Activated naive CD8-positive, alpha-beta T cell treated with anti-CD3 and anti-CD28 coated beads for 36 hours (primary cell): ENCODE results near the gene DRAP1. TPM values are rescaled to one million over a fixed set of nuclear protein-coding genes. Genes with fewer than 3 reads are reported as not detected.
"Not testable (repeated sequence)": the region's sequence is repeated elsewhere in the genome, so short reads cannot be mapped to it uniquely, and the experiment has no call there.

Experiments used
- DNase-seq: peaks from one replicate; pipeline ENCODE4 v3.0.0; 2021
- H3K27ac Mint-ChIP-seq: one replicate; pipeline ENCODE4 v1.8.0; 2022; ENCODE audit warnings: mild to moderate bottlenecking, moderate library complexity, mixed read lengths
- H3K27me3 Mint-ChIP-seq: one replicate; pipeline ENCODE4 v1.8.0; 2022; ENCODE audit warnings: mild to moderate bottlenecking, mixed read lengths
- H3K36me3 Mint-ChIP-seq: one replicate; pipeline ENCODE4 v1.8.0; 2021; ENCODE audit warnings: mild to moderate bottlenecking, mixed read lengths
- H3K4me1 Mint-ChIP-seq: one replicate; pipeline ENCODE4 v1.8.0; 2021; ENCODE audit warnings: mixed read lengths
- H3K4me3 Mint-ChIP-seq: one replicate; pipeline ENCODE4 v1.8.0; 2022; ENCODE audit warnings: mild to moderate bottlenecking, moderate library complexity, mixed read lengths
- H3K9me3 Mint-ChIP-seq: one replicate; pipeline ENCODE4 v1.8.0; 2022; ENCODE audit warnings: mixed read lengths
- total RNA-seq, 2 experiments: library from RNA; stranded (reverse); gene quantifications; one replicate each; pipeline ENCODE4 v1.2.3, GENCODE V29; 2021

The DRAP1 gene
- total RNA-seq, 2 experiments from 2014 or later: 108 to 109 TPM

GRCh38 chr11:65883786-65884715 lies 35.2 kb upstream of the DRAP1 start:
- Mint-ChIP-seq H3K4me3 (no peak overlapping the region), H3K27me3 (no peaks in the 10 kb centered on the region), H3K4me1 (peaks cover 62% of the 10 kb centered on the region), H3K36me3 (peaks cover 30% of the 10 kb centered on the region), H3K27ac (peak overlapping the region; percentile 72), H3K9me3 (no peaks in the 10 kb centered on the region)
- no peak for DNase-seq

GRCh38 chr11:65884716-65885092 lies 34.5 kb upstream of the DRAP1 start:
- Mint-ChIP-seq H3K27ac (peak overlapping the region; percentile 72), H3K27me3 (no peaks in the 10 kb centered on the region), H3K36me3 (peaks cover 30% of the 10 kb centered on the region), H3K4me1 (peaks cover 62% of the 10 kb centered on the region), H3K9me3 (no peaks in the 10 kb centered on the region), H3K4me3 (no peak overlapping the region)
- DNase-seq: peak; percentile 84

GRCh38 chr11:65885231-65885630 lies 34.0 kb upstream of the DRAP1 start:
- H3K9me3 Mint-ChIP-seq: no peaks in the 10 kb centered on the region
- DNase-seq: no peak
- peak overlapping the region; percentile 32 for H3K27ac Mint-ChIP-seq
- H3K4me1 Mint-ChIP-seq: peaks cover 62% of the 10 kb centered on the region
- peaks cover 28% of the 10 kb centered on the region for H3K36me3 Mint-ChIP-seq
- H3K27me3 Mint-ChIP-seq: no peaks in the 10 kb centered on the region
- H3K4me3 Mint-ChIP-seq: no peak overlapping the region

GRCh38 chr11:65885808-65886536 lies 33.3 kb upstream of the DRAP1 start:
- Mint-ChIP-seq H3K4me1 (peaks cover 55% of the 10 kb centered on the region), H3K27me3 (no peaks in the 10 kb centered on the region), H3K4me3 (no peak overlapping the region), H3K9me3 (no peaks in the 10 kb centered on the region), H3K36me3 (peaks cover 22% of the 10 kb centered on the region), H3K27ac (no peak overlapping the region)
- DNase-seq: no peak

GRCh38 chr11:65886826-65887722 lies 32.2 kb upstream of the DRAP1 start:
- no peak for DNase-seq
- H3K4me3 Mint-ChIP-seq: peak overlapping the region; percentile 98
- H3K4me1 Mint-ChIP-seq: peaks cover 47% of the 10 kb centered on the region
- peaks cover 25% of the 10 kb centered on the region for H3K36me3 Mint-ChIP-seq
- H3K27ac Mint-ChIP-seq: peak overlapping the region; percentile 94
- H3K9me3 Mint-ChIP-seq: no peaks in the 10 kb centered on the region
- H3K27me3 Mint-ChIP-seq: no peaks in the 10 kb centered on the region

- peaks cover 3% of the 10 kb centered on the region for H3K27me3 Mint-ChIP-seq
- H3K36me3 Mint-ChIP-seq: peaks cover 30% of the 10 kb centered on the region
- H3K27ac Mint-ChIP-seq: peak overlapping the region; percentile 94
- no peak for DNase-seq
- peaks cover 49% of the 10 kb centered on the region for H3K4me1 Mint-ChIP-seq
- H3K4me3 Mint-ChIP-seq: peak overlapping the region; percentile 98
- no peaks in the 10 kb centered on the region for H3K9me3 Mint-ChIP-seq
Observed at GRCh38 chr11:65887723-65888162, 31.5 kb upstream of the DRAP1 start.

- peak; percentile 95 for DNase-seq
- Mint-ChIP-seq H3K27ac (peak within 1 kb of the TSS; percentile 94), H3K27me3 (peaks cover 3% of the 10 kb centered on the region), H3K4me1 (peaks cover 55% of the 10 kb centered on the region), H3K36me3 (peaks cover 32% of the 10 kb centered on the region), H3K9me3 (no peaks in the 10 kb centered on the region), H3K4me3 (peak within 1 kb of the TSS; percentile 98)
Observed at GRCh38 chr11:65888163-65888814, 30.9 kb upstream of the DRAP1 start, which contains the start of gene FIBP. Gene FIBP, minus strand, starts transcription at chr11:65888471. Its CDS starts 53 bp downstream, at chr11:65888418.

GRCh38 chr11:65890324-65891218 lies 28.7 kb upstream of the DRAP1 start, which contains the start of gene CCDC85B:
Gene CCDC85B, plus strand, starts transcription at chr11:65890673. Its CDS starts 111 bp downstream, at chr11:65890784.
- peak; percentile 99 for DNase-seq
- Mint-ChIP-seq H3K4me3 (peak within 1 kb of the TSS; percentile 98), H3K27me3 (peaks cover 3% of the 10 kb centered on the region), H3K4me1 (peaks cover 57% of the 10 kb centered on the region), H3K27ac (peak within 1 kb of the TSS; percentile 94), H3K9me3 (no peaks in the 10 kb centered on the region), H3K36me3 (peaks cover 35% of the 10 kb centered on the region)

GRCh38 chr11:65891219-65892136 lies 27.7 kb upstream of the DRAP1 start:
- Mint-ChIP-seq H3K36me3 (peaks cover 40% of the 10 kb centered on the region), H3K4me3 (peak overlapping the region; percentile 89), H3K27ac (peak overlapping the region; percentile 86), H3K27me3 (peaks cover 3% of the 10 kb centered on the region), H3K4me1 (peaks cover 64% of the 10 kb centered on the region), H3K9me3 (no peaks in the 10 kb centered on the region)
- peak; percentile 54 for DNase-seq

- peaks cover 64% of the 10 kb centered on the region for H3K4me1 Mint-ChIP-seq
- H3K27ac Mint-ChIP-seq: peak overlapping the region; percentile 86
- H3K4me3 Mint-ChIP-seq: peak overlapping the region; percentile 89
- H3K9me3 Mint-ChIP-seq, H3K27me3 Mint-ChIP-seq: not testable (repeated sequence)
- peaks cover 43% of the 10 kb centered on the region for H3K36me3 Mint-ChIP-seq
- peak; percentile 52 for DNase-seq
Observed at GRCh38 chr11:65892137-65892540, 27.1 kb upstream of the DRAP1 start.

- H3K9me3 Mint-ChIP-seq: no peaks in the 10 kb centered on the region
- H3K36me3 Mint-ChIP-seq: peaks cover 39% of the 10 kb centered on the region
- DNase-seq: no peak
- H3K27ac Mint-ChIP-seq: peak overlapping the region; percentile 86
- H3K4me1 Mint-ChIP-seq: peaks cover 63% of the 10 kb centered on the region
- H3K4me3 Mint-ChIP-seq: peak overlapping the region; percentile 89
- H3K27me3 Mint-ChIP-seq: peaks cover 3% of the 10 kb centered on the region
Observed at GRCh38 chr11:65892661-65893317, 26.4 kb upstream of the DRAP1 start.

- peak overlapping the region; percentile 86 for H3K27ac Mint-ChIP-seq
- H3K9me3 Mint-ChIP-seq: no peaks in the 10 kb centered on the region
- peaks cover 3% of the 10 kb centered on the region for H3K27me3 Mint-ChIP-seq
- no peak for DNase-seq
- peaks cover 59% of the 10 kb centered on the region for H3K4me1 Mint-ChIP-seq
- peaks cover 42% of the 10 kb centered on the region for H3K36me3 Mint-ChIP-seq
- peak overlapping the region; percentile 89 for H3K4me3 Mint-ChIP-seq
Observed at GRCh38 chr11:65894034-65894591, 25.1 kb upstream of the DRAP1 start.
